KOPT-K1 (cell line): ENCODE results near the gene PBX2.
"Not testable (repeated sequence)": the region's sequence is repeated elsewhere in the genome, so short reads cannot be mapped to it uniquely, and the experiment has no call there.

Experiments used
- H3K27ac ChIP-seq: fragments of 200-600 bp; sonication (generic); 2 replicates; pipeline ENCODE4 v1.5.1; 2016; ENCODE audit warnings: antibody characterized with exemption, mild to moderate bottlenecking, low read depth, low read length; ENCODE audit not compliant: poor library complexity, severe bottlenecking
- H3K36me3 ChIP-seq: fragments of 200-600 bp; sonication (generic); 2 replicates; pipeline ENCODE4 v1.5.1; 2017; ENCODE audit warnings: antibody characterized with exemption, mild to moderate bottlenecking, low read length, moderate library complexity; ENCODE audit not compliant: insufficient read depth
- H3K9me3 ChIP-seq: fragments of 200-600 bp; sonication (generic); 2 replicates; pipeline ENCODE4 v1.5.1; 2017; ENCODE audit warnings: antibody characterized with exemption, low read length, mild to moderate bottlenecking; ENCODE audit not compliant: insufficient read depth, poor library complexity, severe bottlenecking

The PBX2 gene

GRCh38 chr6:32185681-32186131, 4.3 kb downstream of the PBX2 start:
- H3K27ac ChIP-seq, H3K9me3 ChIP-seq: not testable (repeated sequence)
- H3K36me3 ChIP-seq: peaks cover 67% of the 10 kb centered on the region

GRCh38 chr6:32184084-32184640, 5.8 kb downstream of the PBX2 start, which contains the start of gene AGER:
AGER (minus strand) TSS chr6:32184253; CDS start chr6:32184222, 31 bp downstream.
- no peaks in the 10 kb centered on the region for H3K9me3 ChIP-seq
- peaks cover 78% of the 10 kb centered on the region for H3K36me3 ChIP-seq
- H3K27ac ChIP-seq: no peak within 1 kb of the TSS

GRCh38 chr6:32183483-32184083, 6.4 kb downstream of the PBX2 start:
- Histone ChIP-seq H3K27ac (no peak overlapping the region), H3K9me3 (no peaks in the 10 kb centered on the region), H3K36me3 (peaks cover 78% of the 10 kb centered on the region)

GRCh38 chr6:32183030-32183429, 7.0 kb downstream of the PBX2 start:
- no peak overlapping the region for H3K27ac ChIP-seq
- peaks cover 75% of the 10 kb centered on the region for H3K36me3 ChIP-seq
- no peaks in the 10 kb centered on the region for H3K9me3 ChIP-seq

GRCh38 chr6:32182555-32182981, 7.4 kb downstream of the PBX2 start:
- Histone ChIP-seq H3K36me3 (peaks cover 70% of the 10 kb centered on the region), H3K27ac (no peak overlapping the region), H3K9me3 (no peaks in the 10 kb centered on the region)

- Histone ChIP-seq H3K9me3 (no peaks in the 10 kb centered on the region), H3K27ac (no peak overlapping the region), H3K36me3 (peaks cover 65% of the 10 kb centered on the region)
Observed at GRCh38 chr6:32181915-32182529, 8.0 kb downstream of the PBX2 start.

- Histone ChIP-seq H3K36me3 (peaks cover 57% of the 10 kb centered on the region), H3K27ac (no peak overlapping the region)
Observed at GRCh38 chr6:32181148-32181702, 8.8 kb downstream of the PBX2 start.

GRCh38 chr6:32179766-32180405, 10.1 kb downstream of the PBX2 start:
- Histone ChIP-seq H3K36me3 (peaks cover 49% of the 10 kb centered on the region), H3K9me3 (no peaks in the 10 kb centered on the region), H3K27ac (peak overlapping the region; percentile 83)

More at GRCh38 chr6:32181148-32181702, 8.8 kb downstream of the PBX2 start:
- H3K9me3 ChIP-seq: no peaks in the 10 kb centered on the region

- peaks cover 41% of the 10 kb centered on the region for H3K36me3 ChIP-seq
- no peaks in the 10 kb centered on the region for H3K9me3 ChIP-seq
- peak overlapping the region; percentile 83 for H3K27ac ChIP-seq
Observed at GRCh38 chr6:32178547-32179440, 11.2 kb downstream of the PBX2 start.

GRCh38 chr6:32177788-32178546, 12.0 kb downstream of the PBX2 start, which contains the start of gene RNF5:
RNF5 (plus strand) TSS chr6:32178405; CDS start chr6:32178512, 107 bp downstream.
- Histone ChIP-seq H3K9me3 (no peaks in the 10 kb centered on the region), H3K27ac (peak within 1 kb of the TSS; percentile 83), H3K36me3 (peaks cover 33% of the 10 kb centered on the region)

GRCh38 chr6:32177183-32177787, 12.7 kb downstream of the PBX2 start:
- Histone ChIP-seq H3K27ac (peak overlapping the region; percentile 83), H3K36me3 (peaks cover 26% of the 10 kb centered on the region), H3K9me3 (no peaks in the 10 kb centered on the region)

- H3K9me3 ChIP-seq: no peaks in the 10 kb centered on the region
- H3K36me3 ChIP-seq: peaks cover 20% of the 10 kb centered on the region
- H3K27ac ChIP-seq: peak overlapping the region; percentile 83
Observed at GRCh38 chr6:32176476-32177182, 13.4 kb downstream of the PBX2 start.
